SIG-M5 treated with dmso at 0.1 percent for 504 hours (cell line): Measurements from ENCODE around the gene KLRG1.

ENCODE experiments used
- DNase-seq: peaks from one replicate; lab custom pipeline; 2025; ENCODE audit not compliant: unreplicated experiment; lab: John Stamatoyannopoulos, UW

KLRG1 gene

GRCh38 chr12:9039397-9039977 is 50.1 kb downstream of the KLRG1 start:
- peak; percentile 65 for DNase-seq

GRCh38 chr12:9040484-9041186 is 51.3 kb downstream of the KLRG1 start:
- no peak for DNase-seq

GRCh38 chr12:9041321-9041720 is 52.0 kb downstream of the KLRG1 start:
- no peak for DNase-seq

- no peak for DNase-seq
These were observed 54.4 kb downstream of the KLRG1 start for GRCh38 chr12:9043766-9044165.

- DNase-seq: no peak
These were observed 57.8 kb downstream of the KLRG1 start for GRCh38 chr12:9047105-9047504.

GRCh38 chr12:9048930-9049329 is 59.6 kb downstream of the KLRG1 start:
- no peak for DNase-seq

- peak; percentile 81 for DNase-seq
These were observed 60.3 kb downstream of the KLRG1 start for GRCh38 chr12:9049520-9050133.

- DNase-seq: no peak
These were observed 61.3 kb downstream of the KLRG1 start for GRCh38 chr12:9050521-9051157.

- peak; percentile 32 for DNase-seq
These were observed 61.8 kb downstream of the KLRG1 start for GRCh38 chr12:9051158-9051550.

GRCh38 chr12:9052610-9053009 is 63.3 kb downstream of the KLRG1 start:
- no peak for DNase-seq
